Stimulated activated CD4-positive, alpha-beta T cell treated with anti-CD3 and anti-CD28 coated beads, Interleukin-15, amount 100 ng/mL, for 48 hours (primary cell): ENCODE data around the gene CBR1.
"Not testable (repeated sequence)": the region's sequence is repeated elsewhere in the genome, so short reads cannot be mapped to it uniquely, and the experiment has no call there.

Experiments used
- DNase-seq, 2 donors: peaks; one replicate each; pipeline ENCODE4 v3.0.0-alpha.2; 2020; ENCODE audit warnings: low read depth in 2 of 2

CBR1 gene

DNA sequence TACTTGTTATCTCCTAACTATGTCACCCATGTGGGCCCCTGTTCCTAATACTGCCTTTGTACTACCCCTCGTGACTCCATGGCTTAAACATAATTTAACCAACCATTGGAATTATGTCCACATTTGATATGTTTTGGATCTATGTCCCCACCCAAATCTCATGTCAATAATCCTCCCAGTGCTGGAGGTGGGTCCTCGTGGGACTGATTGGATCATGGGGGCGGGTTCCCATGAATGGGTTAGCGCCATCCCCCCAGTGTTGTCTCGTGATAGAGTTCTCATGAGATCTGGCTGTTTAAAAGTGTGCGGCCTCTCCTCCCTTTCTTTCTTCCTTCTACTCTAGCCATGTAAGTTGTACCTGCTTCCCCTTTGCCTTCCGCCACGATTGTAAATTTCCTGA, 9.8 kb downstream of the CBR1 start:
- DNase-seq: no peak

DNA sequence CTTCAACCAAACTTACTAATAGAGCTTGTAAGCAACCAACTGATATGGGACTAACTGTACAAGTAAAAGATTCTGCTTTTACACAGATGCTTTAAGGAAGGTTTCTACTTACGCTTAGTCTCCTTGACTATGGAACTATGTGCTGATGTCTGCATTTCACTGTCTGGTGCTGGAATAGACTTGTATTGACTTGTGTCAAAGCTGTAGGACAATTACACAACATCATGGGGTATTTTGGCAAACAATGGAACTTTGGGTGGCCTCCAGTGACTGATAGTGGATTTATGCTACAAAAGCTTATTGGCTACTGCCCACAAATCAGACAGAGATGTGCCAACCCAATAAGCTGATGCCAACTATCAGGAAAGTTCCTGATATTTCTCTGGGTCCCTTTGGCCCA, 10.6 kb downstream of the CBR1 start:
- no peak for DNase-seq

DNA sequence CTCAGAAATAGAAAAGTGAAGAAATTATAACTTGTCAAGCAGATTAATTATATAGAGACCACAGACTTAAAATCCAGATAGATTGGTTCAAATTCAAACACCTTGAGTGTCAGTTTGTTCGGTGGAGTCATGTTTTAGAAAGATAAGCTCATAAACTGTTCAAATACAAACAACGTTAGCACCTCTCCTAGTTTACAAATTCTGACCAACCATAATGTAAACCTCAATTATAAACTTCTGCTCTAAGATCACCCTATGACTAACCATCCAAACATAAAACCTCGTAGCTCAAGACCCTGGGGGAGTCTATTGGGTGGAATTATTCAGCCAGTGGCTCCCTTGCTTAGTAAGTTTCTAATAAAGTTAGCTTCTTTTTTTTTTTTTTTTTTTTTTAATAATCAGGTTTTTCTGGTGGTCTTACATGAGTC, 12.4 kb downstream of the CBR1 start:
- no peak for DNase-seq

DNA sequence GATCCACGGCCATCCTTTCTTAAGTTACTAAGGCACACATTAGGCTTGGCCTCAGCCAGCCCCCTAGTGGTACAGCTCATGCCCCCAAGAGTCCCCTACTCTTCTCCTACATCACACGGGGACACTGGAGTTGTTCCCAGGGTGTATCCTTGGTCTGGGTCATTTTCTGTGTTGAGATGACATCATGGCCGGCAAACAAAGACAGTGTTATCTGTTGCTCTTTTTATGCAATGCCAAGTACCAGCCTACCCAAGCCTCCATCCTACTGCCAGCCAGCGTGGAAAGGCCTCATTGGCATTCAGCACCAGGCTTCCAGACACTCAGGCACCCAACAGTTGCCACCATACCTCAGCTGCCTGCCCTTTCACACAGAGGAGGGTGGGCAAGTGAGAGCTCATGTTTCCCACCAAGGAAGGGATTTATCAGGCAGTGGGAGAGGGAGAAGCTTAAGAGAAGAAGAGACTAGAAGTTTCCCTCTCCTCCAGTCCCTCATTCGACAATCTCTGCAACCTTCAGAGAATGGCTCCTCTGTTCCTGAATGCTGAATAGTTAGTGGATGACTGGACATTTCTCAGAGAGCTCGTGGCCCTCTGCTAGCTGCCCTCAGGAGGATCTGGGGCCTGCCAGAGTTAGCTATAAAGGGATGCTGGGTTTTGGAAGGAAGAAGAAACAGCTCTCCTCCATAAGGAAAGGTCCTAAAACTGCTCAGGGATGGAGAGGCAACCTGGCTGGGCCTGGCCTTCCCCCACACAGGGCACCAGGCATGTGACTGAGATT, 17.7 kb downstream of the CBR1 start:
- no peak for DNase-seq

DNA sequence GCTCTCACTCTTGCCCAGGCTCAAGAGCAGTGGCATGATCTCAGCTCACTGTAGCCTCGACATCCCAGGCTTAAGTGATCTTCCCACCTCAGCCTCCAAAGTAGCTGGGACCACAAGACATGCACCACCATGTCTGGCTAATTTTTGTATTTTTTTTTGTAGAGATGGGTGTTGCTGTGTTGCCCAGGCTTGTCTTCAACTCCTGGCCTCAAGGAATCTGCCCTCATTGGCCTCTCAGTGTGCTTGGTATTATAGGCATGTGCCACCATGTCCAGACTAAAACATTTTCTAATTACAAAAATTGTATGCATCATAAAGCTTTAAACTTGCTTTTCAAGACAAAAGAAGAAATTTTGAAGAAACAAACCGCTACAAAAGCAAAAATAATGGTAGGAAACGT, 20.1 kb downstream of the CBR1 start:
- no peak for DNase-seq

DNA sequence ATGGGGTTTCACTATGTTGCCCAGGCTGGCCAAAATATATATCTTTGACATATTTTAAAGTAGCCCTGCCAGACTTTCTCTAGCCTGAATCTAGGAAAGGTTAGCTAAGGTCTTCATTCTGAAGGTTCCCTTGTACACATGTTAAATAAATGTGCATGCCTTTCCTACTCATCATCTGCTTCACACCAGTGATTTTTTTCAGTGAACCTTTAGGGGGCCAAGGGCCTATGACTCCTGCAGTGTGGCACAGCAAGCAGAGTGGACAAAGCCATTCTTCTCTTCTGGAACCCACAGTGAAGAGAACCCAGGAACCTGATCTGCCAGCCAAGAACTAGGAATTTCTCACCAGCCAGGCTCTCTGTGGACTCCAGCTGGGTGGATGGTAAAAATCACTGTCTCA, 22.9 kb downstream of the CBR1 start:
- no peak for DNase-seq

DNA sequence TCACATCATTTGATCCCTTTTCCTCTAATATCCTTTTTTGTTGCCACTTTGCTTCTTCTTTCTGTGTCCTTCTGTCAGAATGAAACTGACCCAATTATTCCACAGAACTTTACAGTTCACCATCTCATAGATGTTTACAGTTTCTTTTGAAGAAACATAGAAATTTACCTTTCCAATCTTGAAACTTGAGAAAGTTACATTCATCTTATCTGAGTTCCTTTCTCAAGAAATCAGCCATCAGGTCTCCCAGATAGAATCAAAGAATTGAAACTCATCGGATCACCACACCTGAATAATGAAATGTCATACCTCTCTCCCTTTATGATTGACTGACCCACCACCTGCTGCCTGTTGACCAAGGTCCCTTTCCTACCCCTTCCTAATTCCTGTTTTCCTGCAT, 23.7 kb downstream of the CBR1 start:
- DNase-seq: no peak

DNA sequence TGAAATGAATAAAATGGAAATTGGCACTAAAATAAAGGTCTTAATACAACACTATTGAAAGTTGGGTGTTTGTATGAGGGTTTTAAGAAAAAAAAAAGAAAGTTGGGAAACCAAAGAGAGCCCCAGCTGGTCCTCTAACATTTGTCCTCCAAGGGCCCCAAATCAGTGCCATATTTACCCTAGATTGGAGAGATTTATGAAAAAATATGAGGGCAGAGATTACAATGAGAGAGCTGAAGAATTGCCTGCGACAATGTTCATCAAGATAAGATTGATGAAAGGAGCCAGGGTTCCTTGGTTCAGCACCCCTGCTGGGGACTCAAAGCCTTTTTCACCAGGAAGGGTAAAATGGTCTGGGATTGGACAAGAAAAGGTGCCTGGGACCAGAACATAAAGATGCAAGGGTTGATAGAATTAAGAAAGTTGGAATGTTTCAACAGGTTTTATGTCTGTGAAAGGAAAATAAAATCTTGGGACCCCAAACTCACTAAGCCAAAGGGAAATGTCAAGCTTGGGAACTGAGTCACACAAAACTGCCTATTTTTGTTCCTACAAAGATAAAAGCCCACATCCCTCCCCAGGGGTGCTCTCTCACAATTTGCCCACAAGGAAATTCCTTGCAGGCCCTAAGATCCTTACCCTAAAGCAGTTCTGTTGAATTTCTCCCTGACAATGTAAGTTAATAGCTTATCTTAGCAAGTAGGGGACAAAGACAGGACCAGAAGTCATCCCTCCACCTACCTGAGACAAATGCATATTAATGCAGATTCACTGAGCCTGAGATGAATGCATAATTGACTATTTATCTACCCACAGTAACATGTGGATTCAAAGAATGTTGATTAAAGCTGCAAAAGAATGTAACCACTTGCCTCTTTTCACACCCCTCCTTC, 26.8 kb downstream of the CBR1 start:
- DNase-seq: no peak

DNA sequence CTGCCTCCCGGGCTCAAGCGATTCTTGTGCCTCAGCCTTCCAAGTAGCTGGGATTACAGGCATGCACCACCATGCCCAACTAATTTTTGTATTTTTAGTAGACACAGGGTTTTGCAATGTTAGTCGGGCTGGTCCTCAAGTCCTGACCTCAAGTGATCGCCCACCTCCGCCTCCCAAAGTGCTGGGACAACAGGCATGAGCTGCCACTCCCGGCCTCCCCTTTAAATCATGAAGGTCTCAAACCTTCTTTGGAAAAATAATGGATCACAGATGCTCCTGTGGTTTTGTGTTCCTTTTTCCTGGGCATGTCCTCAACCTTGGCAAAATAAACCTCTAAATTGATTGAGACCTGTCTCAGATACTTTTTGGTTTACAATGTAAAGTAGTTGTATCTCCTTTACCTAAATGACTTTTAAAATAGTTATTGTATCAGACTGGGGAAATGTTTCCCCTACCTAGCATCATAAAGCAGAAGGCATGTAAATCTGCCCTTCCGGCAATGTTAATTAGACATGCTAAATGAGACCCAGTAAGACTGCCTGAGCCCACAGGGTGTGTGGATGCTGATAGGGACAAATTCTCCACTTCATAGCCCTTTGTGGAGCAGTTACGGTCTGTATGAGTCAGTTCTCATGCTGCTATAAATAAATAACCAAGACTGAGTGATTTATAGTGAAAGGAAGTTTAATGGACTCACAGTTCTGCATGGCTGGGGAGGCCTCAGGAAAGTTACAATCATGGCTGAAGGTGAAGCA, 27.8 kb downstream of the CBR1 start:
- no peak for DNase-seq

DNA sequence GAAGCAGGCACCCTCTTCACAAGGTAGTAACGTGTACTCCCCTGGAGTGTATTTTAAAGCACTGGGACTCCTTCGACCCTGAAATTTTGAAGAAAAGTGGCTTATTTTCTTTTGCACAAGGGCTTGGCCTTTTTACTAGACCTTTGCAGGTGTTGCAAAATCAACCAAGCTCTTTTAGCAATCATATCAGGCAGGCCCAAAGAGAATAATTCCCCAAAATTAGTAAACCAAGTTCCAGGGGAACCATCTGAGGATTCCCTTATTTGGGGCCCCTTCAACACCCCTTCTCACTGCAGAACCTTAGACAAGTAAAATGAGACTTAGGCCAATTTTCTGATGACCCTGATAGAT, 28.3 kb downstream of the CBR1 start:
- no peak for DNase-seq

DNA sequence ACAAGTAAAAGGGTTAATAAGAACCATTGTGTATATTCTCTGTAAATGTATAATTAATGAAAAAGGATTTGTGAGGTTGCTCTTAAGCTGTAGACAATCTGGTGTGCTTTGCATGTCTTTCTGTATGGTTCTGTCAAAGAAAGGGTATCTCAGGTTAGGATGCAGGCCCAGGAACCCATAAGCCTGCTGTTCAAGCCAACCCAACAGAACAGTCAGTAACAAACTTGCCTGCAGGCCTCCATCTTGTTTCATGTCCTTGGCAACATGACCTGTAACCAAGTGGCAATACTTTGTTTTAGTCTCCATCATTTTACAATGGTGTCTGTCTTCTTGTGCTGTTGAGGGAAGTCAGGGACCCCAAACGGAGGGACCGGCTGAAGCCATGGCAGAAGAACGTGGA, 29.2 kb downstream of the CBR1 start:
- DNase-seq: no peak

DNA sequence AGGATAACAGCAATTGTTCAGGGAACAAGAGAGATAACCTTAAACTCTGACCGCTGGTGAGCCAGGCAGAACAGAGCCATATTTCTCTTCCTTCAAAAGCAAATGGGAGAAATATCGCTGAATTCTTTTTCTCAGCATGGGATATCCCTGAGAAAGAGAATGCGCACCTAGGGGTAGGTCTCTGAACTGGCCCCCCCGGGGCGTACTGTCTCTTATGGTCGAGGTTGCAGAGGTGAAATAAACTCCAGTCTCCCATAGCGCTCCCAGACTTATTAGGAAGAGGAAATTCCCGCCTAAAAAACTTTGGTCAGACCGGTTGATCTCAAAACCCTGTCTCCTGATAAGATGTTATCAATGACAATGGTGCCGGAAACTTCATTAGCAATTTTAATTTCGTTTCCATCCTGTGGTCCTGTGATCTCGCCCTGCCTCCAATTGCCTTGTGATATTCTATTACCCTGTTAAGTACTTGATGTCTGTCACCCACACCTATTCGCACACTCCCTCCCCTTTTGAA, 29.9 kb downstream of the CBR1 start:
- not testable (repeated sequence) for DNase-seq

DNA sequence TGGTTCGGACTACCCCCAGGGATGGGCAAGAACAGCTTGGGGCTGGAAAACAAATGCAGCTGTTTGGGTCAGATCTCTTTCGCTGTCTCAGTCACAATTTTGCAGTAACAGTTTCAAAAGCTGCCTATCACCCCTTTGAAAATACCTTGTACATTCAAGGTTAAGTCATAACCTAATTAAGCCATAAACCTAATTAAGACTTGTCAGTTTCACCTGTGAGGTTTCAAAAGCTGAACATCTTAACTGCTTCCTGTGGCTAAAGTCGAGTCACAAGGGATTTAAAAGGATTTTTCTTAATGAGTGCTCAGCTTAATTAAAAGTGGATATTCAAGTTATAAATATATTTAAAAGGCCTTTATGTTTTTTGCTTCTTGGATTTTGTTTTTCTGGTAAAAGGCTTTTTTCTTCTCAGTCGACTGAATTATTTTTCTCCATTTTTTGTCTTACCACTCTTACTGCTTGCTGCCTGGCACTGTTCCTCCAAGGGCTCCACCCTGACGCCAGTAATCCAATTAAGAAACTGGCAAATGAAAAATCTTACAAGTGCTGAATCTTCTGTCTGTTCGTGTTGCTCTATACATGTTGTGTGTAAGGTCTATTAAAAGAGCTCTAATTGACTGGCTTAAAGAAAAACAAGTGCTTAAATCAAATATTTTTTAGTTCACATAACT, 31.3 kb downstream of the CBR1 start:
- DNase-seq: no peak

DNA sequence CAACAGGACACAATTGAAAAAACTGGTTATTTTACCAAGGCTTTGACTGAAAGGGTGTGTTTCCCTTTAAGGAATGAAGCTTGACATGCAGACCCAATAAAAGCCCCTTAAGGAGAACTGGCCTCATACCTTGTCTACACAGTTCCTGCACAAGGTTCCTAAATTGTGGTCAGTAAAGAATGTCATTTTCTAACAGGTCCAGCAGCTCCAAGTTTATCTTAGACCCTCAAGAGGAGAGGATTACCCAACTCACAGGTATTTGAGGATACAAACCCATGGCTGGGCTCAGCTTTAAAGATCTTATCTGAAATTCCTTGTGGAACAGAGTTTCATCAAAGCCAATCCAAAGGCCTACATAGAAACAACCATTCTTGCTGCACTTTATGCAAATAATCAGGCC, 33.6 kb downstream of the CBR1 start:
- no peak for DNase-seq

DNA sequence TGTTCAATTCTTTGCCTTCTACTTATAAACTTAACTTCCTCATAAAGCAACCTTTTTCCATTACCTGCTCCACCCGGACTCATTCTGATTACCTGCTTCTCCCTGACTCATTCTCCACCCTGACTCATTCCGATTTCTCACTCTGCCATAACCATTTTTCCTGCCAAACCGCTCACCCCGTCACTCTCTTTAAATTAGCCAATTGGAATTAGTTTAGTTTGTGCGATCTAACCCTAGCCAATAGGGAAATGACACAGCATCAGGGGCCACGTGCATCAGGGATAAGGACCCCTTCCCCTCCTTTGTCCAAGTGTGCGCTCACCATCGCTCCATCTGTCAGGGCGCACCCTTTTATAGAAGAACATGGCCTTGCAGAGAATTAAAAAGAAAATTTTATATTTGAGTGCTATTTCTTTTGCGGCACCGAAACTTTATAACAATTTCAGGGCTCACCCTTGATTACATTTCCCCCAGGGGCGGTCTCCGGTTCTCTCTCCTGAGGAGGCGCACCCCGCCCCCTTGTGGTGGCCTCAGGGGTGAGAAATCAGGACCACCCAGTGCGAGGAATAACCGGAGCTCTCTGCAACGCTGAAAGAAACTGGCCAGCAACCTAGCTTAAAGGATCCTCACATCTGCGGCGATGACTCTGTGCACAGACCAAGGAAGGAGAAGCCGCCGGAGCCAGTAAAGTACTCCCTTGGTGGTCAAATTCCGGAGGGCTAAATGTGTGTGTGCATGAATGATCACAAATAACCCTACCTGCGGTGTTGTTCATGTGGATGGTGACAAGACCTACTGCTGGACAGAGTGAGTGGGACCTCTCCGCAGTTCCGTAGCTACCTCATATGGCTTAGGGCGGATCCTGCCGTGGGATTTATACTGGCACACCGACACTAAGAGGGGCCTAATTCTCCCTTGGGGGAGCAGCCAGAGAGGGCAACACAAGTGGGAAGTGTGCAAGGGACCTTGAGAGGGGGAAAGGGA, 34.8 kb downstream of the CBR1 start:
- DNase-seq: peak; percentile 24 to 39

DNA sequence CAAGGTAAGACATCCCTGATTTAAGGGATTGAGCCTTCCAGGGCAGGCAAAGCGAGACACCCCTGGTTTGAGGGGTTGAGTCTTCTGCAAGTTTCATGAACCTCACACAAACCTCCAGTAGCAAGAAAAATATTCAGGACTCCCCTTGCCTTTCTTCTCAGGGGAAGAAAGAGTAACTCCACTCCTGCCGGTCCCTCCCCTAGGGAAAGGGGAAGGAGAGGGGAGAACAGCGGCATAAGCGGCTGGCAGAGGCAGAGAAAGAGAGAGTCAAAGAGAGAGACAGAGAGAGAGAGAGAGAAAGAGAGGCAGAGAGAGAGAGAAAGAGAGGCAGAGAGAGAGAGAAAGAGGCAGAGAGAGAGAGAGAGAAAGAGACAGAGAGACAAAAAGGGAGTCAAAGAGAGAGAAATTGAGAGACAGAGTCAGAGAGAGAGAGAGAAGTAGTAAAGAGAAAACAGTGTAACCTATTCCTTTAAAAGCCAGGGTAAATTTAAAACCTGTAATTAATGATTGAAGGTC, 35.6 kb downstream of the CBR1 start:
- no peak for DNase-seq

DNA sequence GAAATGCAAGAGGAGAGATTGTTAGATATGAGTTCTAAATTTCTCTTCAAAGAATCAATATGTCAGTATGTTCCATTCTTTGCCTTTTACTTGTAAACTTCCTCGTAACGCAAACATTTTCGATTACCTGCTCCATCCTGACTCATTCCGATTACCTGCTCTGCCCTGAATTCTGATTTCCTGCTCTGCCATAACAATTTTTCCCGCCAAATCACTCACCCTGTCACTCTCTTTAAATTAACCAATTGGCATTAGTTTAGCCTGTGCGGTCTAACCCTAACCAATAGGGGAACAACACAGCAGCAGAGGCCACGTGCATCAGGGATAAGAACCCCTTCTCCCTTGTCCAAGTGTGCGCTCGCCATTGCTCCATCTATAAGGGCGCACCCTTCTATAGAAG, 40.0 kb downstream of the CBR1 start:
- no peak for DNase-seq

DNA sequence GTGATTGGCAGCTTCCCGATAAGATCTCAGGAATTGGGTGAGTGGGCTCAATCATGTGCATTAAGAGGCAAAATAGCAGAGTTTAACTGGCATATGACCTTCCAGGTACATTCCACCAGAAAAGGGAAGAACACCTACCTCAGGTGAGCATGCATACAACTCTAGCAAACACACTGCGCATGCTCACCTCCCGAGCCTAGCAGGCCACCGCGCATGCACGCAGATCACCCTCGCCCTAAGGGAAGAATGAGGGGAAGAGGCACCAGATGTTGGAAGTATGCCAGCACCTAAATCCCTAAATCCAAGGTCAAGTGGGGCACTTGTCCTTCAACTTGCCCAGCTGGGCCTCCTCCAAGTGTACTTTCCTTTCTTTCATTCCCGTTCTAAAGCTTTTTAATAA, 41.4 kb downstream of the CBR1 start:
- DNase-seq: no peak

DNA sequence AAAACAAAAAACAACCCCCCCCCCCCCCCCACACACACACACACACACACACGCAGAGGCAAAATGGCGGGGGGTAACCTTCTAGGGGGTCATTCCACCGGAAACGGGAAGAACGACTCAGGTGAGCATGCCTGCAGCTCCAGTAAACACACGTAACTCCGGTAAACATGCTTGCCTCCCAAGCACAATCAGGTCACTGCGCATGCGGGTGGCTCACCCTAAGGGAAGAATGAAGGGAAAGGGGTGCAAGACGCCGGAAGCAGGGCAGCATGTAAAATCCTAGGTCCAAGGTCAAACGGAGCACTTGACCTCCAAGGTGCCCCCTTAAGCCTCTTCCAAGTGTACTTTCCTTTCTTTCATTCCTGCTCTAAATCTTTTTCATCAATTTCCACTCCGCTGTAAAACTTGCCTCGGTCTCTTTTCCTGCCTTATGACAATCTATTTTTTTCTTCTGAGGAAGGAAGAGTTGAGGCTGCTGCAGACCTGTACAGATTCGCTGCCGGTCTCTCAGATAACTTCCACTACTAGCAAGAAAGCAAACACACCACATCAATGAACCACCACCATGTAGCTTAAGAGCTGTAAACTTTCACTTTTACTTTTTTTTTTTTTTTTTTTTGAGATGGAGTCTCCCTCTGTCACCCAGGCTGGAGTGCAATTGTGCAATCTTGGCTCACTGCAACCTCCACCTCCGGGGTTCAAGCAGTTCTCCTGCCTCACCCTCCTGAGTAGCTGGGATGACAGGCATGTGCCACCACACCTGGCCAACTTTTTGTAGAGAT, 44.0 kb downstream of the CBR1 start:
- peak in 1 of 2 donors; percentile 8 for DNase-seq
